Loucy (cell line): ENCODE results near the gene PPP4R2.
A peak's percentile ranks its signal among the peaks of the same experiment; 100 is the strongest.

Experiments
- H2AFZ ChIP-seq: fragments of 200-600 bp; sonication (generic); 2 replicates; pipeline ENCODE4 v1.6.0; 2016; ENCODE audit warnings: antibody characterized with exemption, mild to moderate bottlenecking, low read length, moderate library complexity
- H3F3A ChIP-seq: fragments of 200-600 bp; 2 replicates; pipeline ENCODE4 v1.6.0; 2016; ENCODE audit warnings: antibody characterized with exemption, low read depth, mild to moderate bottlenecking
- H3K27me3 ChIP-seq: fragments of 200-600 bp; sonication (generic); 2 replicates; pipeline ENCODE4 v1.6.1; 2014; ENCODE audit warnings: low read length, mild to moderate bottlenecking; ENCODE audit not compliant: insufficient read depth, poor library complexity, severe bottlenecking
- H3K36me3 ChIP-seq: fragments of 200-600 bp; sonication (generic); 2 replicates; pipeline ENCODE4 v1.6.1; 2016; ENCODE audit warnings: low read length; ENCODE audit not compliant: insufficient read depth
- H3K4me1 ChIP-seq: fragments of 200-600 bp; sonication (generic); 2 replicates; pipeline ENCODE4 v1.5.1; 2014; ENCODE audit warnings: low read length, mild to moderate bottlenecking; ENCODE audit not compliant: insufficient read depth, poor library complexity, severe bottlenecking
- H3K4me2 ChIP-seq: fragments of 200-600 bp; sonication (generic); 2 replicates; pipeline ENCODE4 v1.6.0; 2014; ENCODE audit warnings: antibody characterized with exemption, low read length, low read depth, mild to moderate bottlenecking; ENCODE audit not compliant: poor library complexity, severe bottlenecking
- H3K4me3 ChIP-seq: fragments of 200-600 bp; sonication (generic); 2 replicates; pipeline ENCODE4 v1.5.1; 2014; ENCODE audit warnings: low read length, mild to moderate bottlenecking, mixed read lengths; ENCODE audit not compliant: poor library complexity, severe bottlenecking
- H3K79me2 ChIP-seq: fragments of 200-600 bp; sonication (generic); 2 replicates; pipeline ENCODE4 v1.6.1; 2014; ENCODE audit warnings: low read length; ENCODE audit not compliant: insufficient read depth
- H3K9ac ChIP-seq: fragments of 200-600 bp; sonication (generic); 2 replicates; pipeline ENCODE4 v1.6.0; 2014; ENCODE audit warnings: mild to moderate bottlenecking, low read depth, low read length, moderate library complexity; ENCODE audit not compliant: poor library complexity, severe bottlenecking
- H3K9me2 ChIP-seq: fragments of 200-600 bp; sonication (generic); replicated peaks from 2 replicates; pipeline ENCODE4 v1.6.1; 2016; ENCODE audit warnings: low read depth, low read length, mixed read lengths
- H3K9me3 ChIP-seq: fragments of 200-600 bp; sonication (generic); 2 replicates; pipeline ENCODE4 v1.6.1; 2014; ENCODE audit warnings: mild to moderate bottlenecking, antibody characterized with exemption, low read length, low read depth; ENCODE audit not compliant: insufficient read depth
- H4K20me1 ChIP-seq: fragments of 200-600 bp; sonication (generic); 2 replicates; pipeline ENCODE4 v1.6.0; 2014; ENCODE audit warnings: antibody characterized with exemption, low read length, mild to moderate bottlenecking; ENCODE audit not compliant: insufficient read depth, poor library complexity, severe bottlenecking
- EZH2phosphoT487 ChIP-seq: fragments of 200-600 bp; IDR thresholded peaks from 2 replicates; pipeline ENCODE4 v1.6.1; 2018; ENCODE audit warnings: antibody characterized with exemption, mild to moderate bottlenecking, moderate library complexity, borderline replicate concordance
- TF ChIP-seq, protein P1 (sequence below): fragments of 200-600 bp; sonication (generic); conservative IDR thresholded peaks from 2 replicates; pipeline ENCODE4 v1.5.1; 2014; ENCODE audit warnings: mild to moderate bottlenecking, antibody characterized with exemption, low read length

PPP4R2 gene, protein sequence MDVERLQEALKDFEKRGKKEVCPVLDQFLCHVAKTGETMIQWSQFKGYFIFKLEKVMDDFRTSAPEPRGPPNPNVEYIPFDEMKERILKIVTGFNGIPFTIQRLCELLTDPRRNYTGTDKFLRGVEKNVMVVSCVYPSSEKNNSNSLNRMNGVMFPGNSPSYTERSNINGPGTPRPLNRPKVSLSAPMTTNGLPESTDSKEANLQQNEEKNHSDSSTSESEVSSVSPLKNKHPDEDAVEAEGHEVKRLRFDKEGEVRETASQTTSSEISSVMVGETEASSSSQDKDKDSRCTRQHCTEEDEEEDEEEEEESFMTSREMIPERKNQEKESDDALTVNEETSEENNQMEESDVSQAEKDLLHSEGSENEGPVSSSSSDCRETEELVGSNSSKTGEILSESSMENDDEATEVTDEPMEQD

DNA sequence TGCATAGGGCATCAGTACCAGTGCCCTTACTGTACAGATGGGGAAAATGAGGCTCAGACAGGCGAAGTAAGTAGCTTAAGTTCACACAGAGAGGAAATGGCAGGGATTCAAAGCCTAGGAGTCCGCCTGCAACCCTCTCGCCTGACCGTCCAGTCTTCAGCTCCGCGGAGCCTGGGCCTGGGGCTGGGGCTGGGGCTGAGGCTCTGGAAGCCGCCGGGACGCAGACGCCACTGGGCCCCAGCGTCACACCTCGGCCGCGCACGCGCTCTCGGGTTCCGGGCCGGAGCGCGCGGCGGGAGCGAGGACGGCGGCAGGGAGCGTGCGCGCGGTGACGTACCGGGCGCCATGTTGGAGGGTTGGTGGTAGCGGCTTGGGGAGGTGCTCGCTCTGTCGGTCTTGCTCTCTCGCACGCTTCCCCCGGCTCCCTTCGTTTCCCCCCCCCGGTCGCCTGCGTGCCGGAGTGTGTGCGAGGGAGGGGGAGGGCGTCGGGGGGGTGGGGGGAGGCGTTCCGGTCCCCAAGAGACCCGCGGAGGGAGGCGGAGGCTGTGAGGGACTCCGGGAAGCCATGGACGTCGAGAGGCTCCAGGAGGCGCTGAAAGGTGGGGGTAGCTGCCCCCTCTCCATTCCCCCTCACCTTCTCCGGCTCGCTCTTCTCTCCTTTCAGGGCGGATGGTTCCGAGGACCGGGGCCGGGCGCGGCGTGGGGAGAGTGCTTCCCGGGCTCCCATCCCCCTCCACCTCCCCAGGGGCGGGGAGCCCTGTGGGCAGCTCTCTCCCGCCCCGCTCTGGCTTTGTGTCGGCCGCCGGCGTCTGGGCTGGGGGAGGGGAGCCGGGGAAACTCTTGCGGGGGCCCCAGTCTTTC lies at the start of gene PPP4R2:
Gene PPP4R2, plus strand, starts transcription at position 339 of the 861 bp plus-strand sequence. Its CDS starts 227 bp downstream, at position 566.
- TF ChIP-seq EZH2phosphoT487, result no peak
- TF ChIP-seq, protein P1, sequence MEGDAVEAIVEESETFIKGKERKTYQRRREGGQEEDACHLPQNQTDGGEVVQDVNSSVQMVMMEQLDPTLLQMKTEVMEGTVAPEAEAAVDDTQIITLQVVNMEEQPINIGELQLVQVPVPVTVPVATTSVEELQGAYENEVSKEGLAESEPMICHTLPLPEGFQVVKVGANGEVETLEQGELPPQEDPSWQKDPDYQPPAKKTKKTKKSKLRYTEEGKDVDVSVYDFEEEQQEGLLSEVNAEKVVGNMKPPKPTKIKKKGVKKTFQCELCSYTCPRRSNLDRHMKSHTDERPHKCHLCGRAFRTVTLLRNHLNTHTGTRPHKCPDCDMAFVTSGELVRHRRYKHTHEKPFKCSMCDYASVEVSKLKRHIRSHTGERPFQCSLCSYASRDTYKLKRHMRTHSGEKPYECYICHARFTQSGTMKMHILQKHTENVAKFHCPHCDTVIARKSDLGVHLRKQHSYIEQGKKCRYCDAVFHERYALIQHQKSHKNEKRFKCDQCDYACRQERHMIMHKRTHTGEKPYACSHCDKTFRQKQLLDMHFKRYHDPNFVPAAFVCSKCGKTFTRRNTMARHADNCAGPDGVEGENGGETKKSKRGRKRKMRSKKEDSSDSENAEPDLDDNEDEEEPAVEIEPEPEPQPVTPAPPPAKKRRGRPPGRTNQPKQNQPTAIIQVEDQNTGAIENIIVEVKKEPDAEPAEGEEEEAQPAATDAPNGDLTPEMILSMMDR, result no peak
- Histone ChIP-seq H3K9ac (peak within 1 kb of the TSS; percentile 86), H3K9me2 (no peaks in the 10 kb centered on the region), H3F3A (0 out of 2 replicates have a peak, but pooled peaks cover 2% of the 10 kb centered on the region), H3K36me3 (peaks cover 10% of the 10 kb centered on the region), H2AFZ (peak within 1 kb of the TSS; percentile 85), H3K4me2 (peak within 1 kb of the TSS; percentile 100), H4K20me1 (peaks cover 49% of the 10 kb centered on the region), H3K79me2 (peaks cover 48% of the 10 kb centered on the region), H3K4me1 (peaks cover 27% of the 10 kb centered on the region), H3K27me3 (no peaks in the 10 kb centered on the region), H3K4me3 (peak within 1 kb of the TSS; percentile 93), H3K9me3 (no peaks in the 10 kb centered on the region)

DNA sequence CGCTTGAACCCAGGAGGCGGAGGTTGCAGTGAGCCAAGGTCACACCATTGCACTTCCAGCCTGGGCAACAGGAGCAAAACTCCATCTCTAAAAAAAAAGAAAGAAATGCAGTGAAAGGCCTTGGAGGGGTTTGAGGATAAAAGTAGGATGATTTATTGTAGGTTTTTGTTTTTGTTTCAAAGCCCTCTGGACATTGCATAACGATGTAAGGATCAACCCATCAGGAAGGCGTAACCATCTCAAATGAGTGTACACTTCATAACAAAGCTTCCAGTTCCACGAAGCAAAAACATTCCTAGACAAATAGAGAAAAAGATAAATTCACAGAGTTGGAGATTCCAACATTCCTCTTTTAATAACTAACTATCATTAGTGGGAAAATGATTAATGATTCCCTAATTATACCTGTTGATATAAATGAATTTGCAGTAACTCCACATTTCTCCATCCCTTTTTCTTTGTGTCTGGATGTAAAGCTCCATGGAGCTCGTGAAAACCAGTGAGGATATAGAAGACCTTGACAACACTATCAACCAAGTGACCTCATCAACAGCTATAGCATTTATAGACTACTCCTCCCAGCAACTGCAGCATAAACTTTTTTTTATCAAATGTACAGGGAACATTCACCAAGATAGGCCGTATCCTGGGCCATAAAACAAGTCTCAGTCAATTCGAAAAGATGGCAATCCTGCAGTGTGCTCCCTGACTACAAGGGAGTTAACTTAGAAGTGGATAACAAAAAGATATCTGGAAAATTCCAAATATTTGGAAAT lies 48.7 kb upstream of the PPP4R2 start:
- no peak for TF ChIP-seq EZH2phosphoT487
- TF ChIP-seq, protein P1, result no peak
- H3K27me3 ChIP-seq, result no peaks in the 10 kb centered on the region

DNA sequence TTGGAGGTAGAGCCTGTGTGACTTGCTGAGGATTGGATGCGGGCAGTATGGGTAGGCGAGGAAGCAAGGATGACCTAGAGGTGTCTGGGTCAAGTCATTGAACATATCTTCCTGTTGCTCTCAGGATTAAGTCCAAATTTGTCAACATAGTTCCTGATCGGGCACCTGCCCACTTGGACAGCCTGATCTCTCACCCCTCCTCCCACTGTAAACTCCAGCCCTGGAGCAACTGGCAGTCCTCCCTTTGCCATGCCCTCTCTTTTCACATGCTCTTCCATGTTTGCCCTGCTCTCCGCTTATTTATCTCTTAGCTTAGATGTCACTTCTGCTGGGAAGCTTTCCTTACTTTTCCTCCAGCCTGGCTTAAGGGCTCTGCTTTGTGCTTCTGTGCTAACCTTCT lies 47.6 kb upstream of the PPP4R2 start:
- no peaks in the 10 kb centered on the region for H3K79me2 ChIP-seq
- H3K27me3 ChIP-seq, result no peaks in the 10 kb centered on the region
- TF ChIP-seq, protein P1, result no peak
- TF ChIP-seq EZH2phosphoT487, result no peak
- H4K20me1 ChIP-seq, result no peaks in the 10 kb centered on the region
- no peak overlapping the region for H2AFZ ChIP-seq
- H3F3A ChIP-seq, result no peaks in the 10 kb centered on the region
- no peak overlapping the region for H3K4me3 ChIP-seq
- no peak overlapping the region for H3K9ac ChIP-seq
- no peaks in the 10 kb centered on the region for H3K36me3 ChIP-seq
- no peaks in the 10 kb centered on the region for H3K9me3 ChIP-seq
- no peak overlapping the region for H3K4me2 ChIP-seq
- no peaks in the 10 kb centered on the region for H3K4me1 ChIP-seq
- H3K9me2 ChIP-seq, result no peaks in the 10 kb centered on the region

More for the DNA sequence above, 48.7 kb upstream of the PPP4R2 start:
- H3K79me2 ChIP-seq, result no peaks in the 10 kb centered on the region
- H3K9me2 ChIP-seq, result no peaks in the 10 kb centered on the region
- H4K20me1 ChIP-seq, result no peaks in the 10 kb centered on the region
- H3K4me2 ChIP-seq, result no peak overlapping the region
- H3K4me1 ChIP-seq, result no peaks in the 10 kb centered on the region
- H3F3A ChIP-seq, result no peaks in the 10 kb centered on the region
- H2AFZ ChIP-seq, result no peak overlapping the region
- no peak overlapping the region for H3K9ac ChIP-seq
- no peaks in the 10 kb centered on the region for H3K36me3 ChIP-seq
- no peak overlapping the region for H3K4me3 ChIP-seq
- H3K9me3 ChIP-seq, result no peaks in the 10 kb centered on the region
